NCI-H146 (cell line): ENCODE measurements around the gene THRAP3.
"Not testable (repeated sequence)": the region's sequence is repeated elsewhere in the genome, so short reads cannot be mapped to it uniquely, and the experiment has no call there.

Experiments used
- DNase-seq: peaks from one replicate; lab custom pipeline; 2025; lab: John Stamatoyannopoulos, UW

The THRAP3 gene

GRCh38 chr1:36223996-36224536, at the start of gene THRAP3:
THRAP3 (plus strand) TSS chr1:36224443; CDS start chr1:36282564, 58,121 bp downstream.
- peak; percentile 97 for DNase-seq

- peak; percentile 59 for DNase-seq
Measured at GRCh38 chr1:36174713-36175112, 49.5 kb upstream of the THRAP3 start.

GRCh38 chr1:36175137-36176095, 48.8 kb upstream of the THRAP3 start:
- peak; percentile 26 for DNase-seq

GRCh38 chr1:36176106-36176949, 47.9 kb upstream of the THRAP3 start:
- no peak for DNase-seq

- DNase-seq, result no peak
Measured at GRCh38 chr1:36177589-36178431, 46.4 kb upstream of the THRAP3 start.

GRCh38 chr1:36178471-36179219, 45.6 kb upstream of the THRAP3 start:
- DNase-seq, result no peak

GRCh38 chr1:36179220-36179600, 45.0 kb upstream of the THRAP3 start:
- DNase-seq, result no peak

- DNase-seq, result no peak
Measured at GRCh38 chr1:36182734-36183133, 41.5 kb upstream of the THRAP3 start.

GRCh38 chr1:36183309-36183856, 40.9 kb upstream of the THRAP3 start:
- DNase-seq, result no peak

GRCh38 chr1:36187800-36188593, 36.2 kb upstream of the THRAP3 start:
- peak; percentile 74 for DNase-seq

- not testable (repeated sequence) for DNase-seq
Measured at GRCh38 chr1:36196805-36197204, 27.4 kb upstream of the THRAP3 start.

- no peak for DNase-seq
Measured at GRCh38 chr1:36198641-36199040, 25.6 kb upstream of the THRAP3 start.

GRCh38 chr1:36199934-36200741, 24.1 kb upstream of the THRAP3 start:
- no peak for DNase-seq

- no peak for DNase-seq
Measured at GRCh38 chr1:36203027-36203553, 21.2 kb upstream of the THRAP3 start.

GRCh38 chr1:36203554-36204346, 20.5 kb upstream of the THRAP3 start:
- DNase-seq, result no peak

- no peak for DNase-seq
Measured at GRCh38 chr1:36204347-36204909, 19.8 kb upstream of the THRAP3 start.

- DNase-seq, result no peak
Measured at GRCh38 chr1:36206323-36206858, 17.9 kb upstream of the THRAP3 start.
